Measurements from ENCODE around the gene STAC2.

The STAC2 gene

DNA sequence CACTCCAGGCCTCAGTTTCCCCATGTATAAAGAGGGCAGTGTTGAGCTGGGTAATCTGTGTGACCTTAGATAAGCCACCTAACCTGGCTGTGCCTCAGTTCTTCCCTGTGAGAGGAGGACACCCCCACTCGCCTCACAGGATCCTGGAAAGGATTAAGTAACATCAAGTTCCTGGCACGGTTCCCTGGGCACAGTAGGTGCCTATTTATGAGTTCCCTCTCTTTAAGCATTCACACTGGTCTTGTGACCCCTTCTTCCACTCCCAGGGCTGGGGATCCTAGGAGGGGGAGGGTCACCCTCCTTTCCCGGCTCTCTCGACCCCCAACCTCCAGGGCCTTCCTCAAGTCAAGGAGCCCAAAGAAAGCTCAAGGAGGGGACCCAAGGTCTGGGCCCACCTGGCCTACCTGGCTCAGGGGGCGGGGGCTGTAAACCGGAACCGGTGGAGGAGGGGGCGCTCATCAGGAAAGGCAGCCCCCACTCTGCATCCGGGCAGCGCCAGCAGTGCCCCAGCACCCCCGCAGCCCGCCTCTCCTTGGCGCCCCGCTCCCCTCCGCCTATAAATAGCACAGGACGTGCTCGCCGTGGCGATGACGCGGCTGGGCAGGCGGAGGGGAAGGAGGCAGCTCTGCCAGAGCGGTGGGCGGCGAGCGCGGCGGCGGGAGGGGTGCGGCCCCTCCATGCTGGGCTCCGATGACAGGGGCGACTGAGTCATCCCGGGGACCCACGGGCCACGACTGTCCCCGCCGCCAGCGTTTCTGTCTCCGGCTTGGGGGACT is 16.2 kb downstream of the STAC2 start:
- DNase-seq = peak; percentile 71

DNA sequence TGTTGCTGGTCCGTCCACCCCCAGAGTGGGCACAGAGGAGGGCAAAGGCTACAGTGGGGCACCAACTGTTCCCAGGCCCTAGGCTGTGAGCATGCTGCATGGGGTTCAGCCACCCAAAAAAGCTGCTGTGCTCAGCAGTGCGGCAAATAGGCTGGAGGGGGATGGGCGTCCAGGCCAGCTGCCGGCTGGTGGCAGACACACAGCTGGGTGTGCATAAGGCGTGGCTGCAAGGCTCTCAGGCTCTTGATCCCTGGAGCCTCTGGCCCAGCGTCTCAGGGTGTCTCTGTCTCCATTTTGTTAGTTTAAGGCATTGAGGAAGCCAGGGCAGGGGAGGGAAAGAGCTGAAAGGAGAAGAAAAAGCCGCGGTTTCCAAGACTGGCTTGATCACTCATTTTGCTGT is 16.9 kb downstream of the STAC2 start:
- DNase-seq = no peak

DNA sequence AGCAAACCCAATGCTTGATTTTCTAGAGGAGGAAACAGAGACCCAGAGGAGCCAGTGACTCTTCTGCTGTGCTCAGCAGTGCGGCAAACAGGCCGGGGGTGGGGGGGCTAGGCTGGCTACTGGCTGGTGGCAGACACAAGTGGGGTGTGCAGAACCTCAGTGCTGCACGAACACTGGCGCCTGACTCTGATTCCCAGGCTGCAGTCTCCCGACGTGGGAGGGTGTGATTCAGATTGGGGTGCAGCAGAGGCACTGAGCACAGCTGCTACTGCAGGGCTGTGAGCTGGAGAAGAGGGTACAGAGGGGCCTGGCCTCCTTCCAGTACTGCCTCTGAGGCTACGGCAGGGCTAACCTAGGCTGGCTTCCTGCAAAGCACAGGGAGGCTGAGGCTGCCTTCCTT is 17.6 kb downstream of the STAC2 start:
- no peak for DNase-seq

DNA sequence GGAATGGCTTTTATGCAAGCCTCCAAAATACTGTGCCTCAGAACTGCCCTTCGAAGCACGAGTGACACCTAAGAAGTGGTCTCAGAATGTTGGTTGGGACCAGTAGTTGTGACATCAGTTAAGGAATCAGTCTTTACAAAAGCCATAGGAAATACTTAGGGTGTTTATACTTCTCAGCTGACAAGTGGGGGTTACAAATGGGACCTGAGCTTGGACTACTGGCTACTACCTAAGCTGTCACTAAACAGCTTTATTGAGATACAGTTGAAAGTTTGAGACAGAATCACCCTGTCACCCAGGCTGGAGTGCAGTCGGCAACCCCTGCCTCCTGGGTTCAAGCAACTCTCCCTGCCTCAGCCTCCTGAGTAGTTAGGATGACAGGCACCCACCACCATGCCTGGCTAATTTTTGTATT is 20.6 kb downstream of the STAC2 start:
- DNase-seq = no peak

DNA sequence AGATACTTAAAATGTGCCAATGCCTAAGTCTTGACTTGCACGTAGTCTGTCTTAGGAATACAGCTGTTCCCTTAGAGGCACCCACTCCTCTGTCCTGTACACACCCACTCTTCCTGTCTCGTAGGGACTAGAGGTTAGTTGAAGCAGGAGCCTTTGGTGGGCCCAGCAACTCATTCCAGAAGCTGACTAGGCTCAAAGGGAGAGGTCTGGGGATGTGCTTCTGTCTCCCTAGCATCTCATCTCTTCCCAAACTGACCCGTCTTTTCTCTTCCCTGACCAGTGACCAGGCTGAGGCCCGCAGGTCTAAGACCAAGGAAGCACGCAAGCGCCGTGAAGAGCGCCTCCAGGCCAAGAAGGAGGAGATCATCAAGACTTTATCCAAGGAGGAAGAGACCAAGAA is 21.5 kb downstream of the STAC2 start:
- DNase-seq = no peak

DNA sequence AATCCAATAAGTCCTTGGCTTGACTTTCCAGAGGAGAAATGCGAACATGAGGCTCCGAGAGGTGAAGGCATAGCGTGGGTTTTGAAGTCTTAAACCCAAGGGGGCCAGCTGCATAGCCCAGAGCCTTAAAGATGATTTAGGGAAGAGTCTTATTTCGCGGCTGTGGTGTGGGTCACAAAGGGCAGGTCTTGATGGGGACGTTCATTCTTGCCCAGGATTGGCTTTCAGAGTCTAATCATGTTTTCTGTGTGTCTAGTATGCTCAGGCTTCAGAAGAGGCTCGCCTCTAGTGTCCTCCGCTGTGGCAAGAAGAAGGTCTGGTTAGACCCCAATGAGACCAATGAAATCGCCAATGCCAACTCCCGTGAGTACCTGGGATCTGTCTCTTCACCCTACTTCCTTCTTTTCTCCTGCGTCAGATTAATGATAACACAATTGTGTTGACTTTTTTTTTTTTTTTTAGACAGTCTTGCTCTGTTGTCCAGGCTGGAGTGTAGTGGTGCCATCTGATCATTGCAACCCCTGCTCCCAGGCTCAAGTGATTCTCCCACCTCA is 24.7 kb downstream of the STAC2 start:
- DNase-seq = no peak

DNA sequence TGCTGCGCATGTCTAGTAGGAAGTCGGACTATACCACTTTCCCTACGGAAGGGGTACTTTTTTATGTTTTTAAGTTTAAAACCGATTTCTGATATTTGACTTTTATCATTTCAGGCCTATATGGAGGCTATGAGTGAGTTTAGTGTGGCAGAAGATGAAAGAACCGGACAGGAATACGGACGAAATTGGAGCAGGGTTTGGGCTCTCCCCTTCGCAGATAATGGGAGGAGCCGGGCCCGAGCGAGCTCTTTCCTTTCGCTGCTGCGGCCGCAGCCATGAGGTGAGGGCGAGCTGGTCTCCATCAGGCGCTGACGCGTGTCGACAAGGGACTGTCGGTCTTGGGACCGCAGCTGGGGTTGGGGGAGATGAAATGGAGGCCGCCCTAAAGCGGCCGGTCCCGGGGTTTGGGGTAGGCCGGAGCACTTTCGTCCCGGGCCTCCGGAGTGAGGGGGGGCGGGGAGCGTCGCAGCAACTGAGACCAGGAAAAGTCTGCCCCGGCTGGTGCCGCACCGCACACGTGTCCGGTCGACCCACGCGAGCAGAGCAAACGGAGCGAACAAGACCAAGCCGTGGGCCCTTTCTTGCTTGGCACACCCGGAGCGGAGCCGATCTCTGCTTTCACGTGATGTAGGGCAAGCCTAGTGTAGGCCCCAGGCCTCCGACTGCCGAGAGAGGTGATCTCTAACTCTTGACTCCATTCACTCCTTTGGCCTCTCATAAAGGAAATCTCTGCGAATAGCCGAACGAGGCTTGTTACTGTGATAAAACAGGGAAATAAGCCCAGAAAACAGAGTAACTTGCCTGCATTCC is 25.5 kb downstream of the STAC2 start, which contains the start of gene RPL19:
TSS of gene RPL19 (plus strand) at position 214 of the 810 bp plus-strand sequence. CDS start at position 276, 62 bp downstream.
- DNase-seq = no peak

DNA sequence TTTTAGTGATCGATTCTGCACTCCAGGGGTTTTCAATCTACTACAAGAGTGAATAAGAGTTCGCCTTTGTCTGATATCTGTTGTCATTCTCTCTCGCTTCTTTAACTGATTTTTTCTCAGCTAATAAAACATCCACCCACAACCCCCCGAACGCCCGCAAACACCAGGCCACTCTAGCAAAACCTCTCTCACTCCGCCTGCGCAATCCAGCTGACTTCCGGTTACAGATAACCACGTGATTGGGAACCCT is 26.0 kb downstream of the STAC2 start:
- peak; percentile 94 for DNase-seq

DNA sequence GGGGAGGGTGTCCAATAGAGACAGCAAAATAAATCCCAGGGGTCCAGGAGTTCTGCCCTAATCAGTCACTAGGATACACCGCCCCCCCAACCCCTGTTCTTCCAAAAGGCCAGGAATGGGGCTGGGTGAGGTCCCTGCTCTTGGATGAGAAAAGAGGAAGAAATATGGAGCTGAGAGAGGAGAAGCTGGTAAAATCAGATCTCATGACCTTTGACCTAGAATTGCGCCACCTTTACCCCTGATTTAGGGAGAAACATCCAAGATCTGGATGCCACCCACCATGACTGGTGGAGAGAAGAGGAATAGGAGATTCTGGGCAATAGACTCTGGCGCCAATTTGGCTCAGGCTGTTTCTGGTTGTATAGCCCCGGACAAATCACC is 27.6 kb downstream of the STAC2 start:
- DNase-seq = no peak

DNA sequence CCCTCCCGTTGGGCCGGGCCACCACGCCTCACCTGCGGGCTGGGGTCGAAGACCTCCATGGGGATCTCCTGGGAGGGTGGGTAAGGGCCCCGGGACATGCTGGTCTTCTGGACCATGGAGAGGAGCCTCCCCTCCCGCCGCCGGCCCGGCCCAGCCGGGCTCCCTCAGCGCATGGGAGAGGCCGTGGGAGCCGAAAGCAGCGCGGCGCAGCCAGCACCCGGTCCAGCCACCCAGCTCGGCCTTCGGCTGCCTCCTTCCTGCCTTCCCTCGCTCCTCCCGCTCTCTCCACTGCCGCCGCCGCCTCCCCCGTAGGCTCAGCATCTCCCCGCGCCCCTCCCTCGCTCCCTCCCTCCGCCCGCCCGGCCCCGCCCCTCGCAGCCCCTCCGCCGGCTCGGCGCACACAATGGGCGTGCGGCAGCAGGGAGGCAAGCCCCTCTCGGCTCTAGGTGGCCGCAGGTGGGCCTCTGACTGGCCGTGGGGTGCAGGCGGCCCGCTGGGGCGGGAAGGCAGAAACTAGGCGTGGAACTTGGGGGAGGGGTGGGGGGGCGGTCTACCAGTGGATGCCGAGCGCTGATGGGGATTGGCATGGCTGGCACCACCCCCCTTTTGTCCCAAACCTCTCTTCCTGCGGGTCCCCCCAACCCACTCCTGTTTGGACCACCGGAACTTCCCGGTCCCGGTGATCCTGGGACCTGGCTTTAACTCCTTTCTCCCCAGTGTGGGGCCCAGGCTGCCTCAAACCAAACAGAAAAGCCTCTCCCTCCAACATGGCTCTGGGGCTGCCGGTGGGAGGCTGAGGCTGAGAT is 28.2 kb downstream of the STAC2 start, which contains the start of gene CACNB1:
TSS of gene CACNB1 (minus strand) at position 290 of the 806 bp plus-strand sequence. CDS start at position 116, 174 bp downstream.
- peak; percentile 87 for DNase-seq

DNA sequence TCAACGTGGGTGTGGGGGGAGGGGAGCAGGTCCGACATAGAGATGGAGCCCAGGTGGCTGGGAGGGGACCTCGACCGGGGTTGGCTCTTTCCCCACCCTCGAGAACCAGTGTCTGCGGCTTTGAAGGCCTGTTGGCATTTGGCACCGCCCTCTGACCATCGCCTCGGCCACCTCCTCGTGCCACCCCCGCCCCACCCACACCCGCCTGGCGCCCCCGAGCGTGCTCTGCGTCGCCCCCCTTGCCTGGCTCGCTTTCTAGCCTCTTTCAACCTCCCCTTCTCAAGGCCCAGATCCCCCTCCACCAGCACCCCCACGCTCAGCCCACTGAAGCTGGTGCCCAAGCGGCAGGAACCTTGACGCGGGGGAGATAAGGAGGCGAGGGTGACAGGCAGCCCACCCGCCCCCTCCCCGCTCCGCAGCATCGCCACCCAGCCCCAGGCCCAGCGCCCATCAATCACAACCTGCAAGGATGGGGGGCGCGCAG is 28.9 kb downstream of the STAC2 start:
- DNase-seq = peak; percentile 60

DNA sequence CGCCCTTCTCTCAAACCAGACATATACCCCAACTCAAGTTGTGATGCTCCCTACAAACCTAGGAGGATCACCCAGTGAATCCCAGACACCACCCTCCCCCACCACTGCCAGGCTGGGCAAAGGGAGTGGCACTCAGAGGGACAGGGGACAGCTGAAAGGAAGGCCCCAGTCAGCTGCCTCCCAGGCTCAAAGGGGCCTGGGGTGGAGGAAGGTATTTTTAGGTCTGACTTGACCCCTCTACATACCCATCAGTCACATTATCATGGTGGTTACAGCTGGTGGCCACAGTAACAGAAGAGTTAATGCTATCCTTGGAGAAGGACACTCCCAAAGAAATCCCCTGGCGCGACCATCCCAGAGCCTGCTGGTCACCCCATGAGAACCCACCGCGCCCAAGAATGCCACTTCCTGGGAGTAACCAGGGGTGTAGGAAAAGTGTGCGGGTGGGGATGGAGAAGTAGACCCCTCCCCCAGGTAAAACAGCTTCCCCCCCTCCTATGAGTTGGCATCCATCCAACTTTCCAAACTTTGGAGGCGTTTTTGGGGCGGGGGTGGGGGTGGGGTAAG is 29.4 kb downstream of the STAC2 start:
- DNase-seq = peak; percentile 36

DNA sequence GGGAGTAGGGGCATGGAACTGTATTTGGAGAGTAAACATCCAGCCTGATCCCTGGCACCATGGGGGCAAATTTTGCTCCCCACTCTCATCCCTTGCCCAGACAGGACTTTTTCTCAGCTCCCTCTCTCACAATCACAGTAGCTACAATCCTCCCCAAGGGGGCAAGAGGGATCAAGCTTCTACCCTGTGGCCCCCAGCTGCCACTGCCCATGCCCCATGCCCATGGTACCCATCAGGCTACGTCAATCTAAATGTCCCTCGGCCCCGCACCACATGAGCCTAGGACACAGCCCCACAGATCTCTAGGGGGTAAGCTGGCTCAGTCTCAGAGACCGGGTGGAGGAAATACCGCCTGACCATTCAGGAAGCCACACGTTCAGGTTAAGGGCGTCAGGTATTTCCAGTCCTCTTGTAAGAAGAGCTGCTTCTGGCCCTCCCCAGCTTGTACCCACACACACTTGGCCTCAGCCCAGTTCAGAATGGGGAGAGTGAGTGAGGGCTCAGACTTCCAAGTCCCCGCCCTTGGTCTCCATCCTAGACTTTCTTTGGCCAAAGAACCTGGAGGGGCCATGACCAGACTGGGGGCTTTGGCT is 30.1 kb downstream of the STAC2 start:
- no peak for DNase-seq

DNA sequence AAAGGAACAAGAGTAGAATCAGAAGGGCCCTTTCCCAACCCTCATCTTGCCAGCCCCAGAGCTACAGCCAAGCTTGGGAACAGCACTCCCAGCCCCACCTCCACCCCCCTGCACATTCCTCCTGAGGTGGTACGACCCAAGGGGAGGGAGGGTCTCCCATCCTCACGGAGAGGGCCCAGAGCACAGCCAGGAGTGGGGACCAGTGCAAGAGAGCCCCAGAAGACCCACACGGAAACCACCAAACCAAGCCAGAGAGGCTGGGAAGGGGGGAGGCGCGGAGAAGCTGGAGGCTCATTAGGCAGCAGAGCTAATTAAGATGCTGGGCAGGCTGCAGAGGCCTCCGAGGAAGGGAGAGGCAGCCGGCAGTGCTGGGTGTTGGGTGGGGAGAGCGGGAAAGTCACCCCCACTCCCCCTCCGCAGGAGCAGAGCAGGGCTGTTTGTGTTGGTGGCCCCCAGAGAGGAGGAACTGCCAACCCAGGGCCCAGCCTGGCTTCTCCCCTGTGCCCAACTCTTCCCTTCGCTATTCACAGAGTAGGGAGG is 30.7 kb downstream of the STAC2 start:
- DNase-seq = no peak

DNA sequence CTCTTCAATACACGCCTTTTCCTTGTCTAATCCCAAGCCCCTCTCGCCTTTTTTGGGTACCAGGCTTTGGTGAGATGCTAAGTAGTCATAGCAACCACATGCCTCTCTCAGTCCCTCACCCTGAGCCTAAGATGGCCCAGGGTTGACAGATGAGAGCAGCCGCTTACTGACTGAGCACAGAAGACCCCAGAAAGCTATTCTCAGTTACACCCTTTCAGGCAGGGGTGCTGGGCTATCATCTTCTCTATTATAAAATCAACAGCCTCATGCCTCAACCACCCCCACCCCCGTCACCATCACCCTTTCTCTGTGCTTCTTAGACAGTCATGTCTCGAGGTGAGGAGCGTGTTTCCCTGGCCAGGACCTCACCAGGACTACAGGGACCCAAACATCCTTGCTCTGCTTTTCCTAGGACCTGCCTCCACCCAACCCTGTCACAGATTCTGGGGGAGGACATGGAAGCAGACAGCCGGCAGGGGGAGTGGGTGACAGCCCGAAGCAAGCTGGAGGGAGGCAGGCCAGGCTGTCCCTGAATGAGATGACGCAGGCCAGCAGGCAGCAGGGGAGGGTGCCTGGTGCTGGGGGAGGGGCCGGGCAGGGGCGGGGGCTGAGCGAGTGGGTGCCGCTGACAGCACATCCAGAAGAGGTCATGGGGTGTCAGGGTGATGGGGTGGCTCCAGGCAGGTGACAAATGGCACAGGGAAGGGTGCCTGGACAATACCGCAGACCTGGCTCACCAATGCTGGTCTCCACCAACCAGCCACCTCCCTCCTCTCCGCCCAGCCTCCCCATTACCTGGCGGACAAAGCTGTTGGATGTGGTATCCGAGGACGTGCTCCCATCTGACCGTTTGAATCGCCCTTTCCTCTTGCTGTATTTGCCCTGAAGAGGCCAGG is 31.4 kb downstream of the STAC2 start:
- peak; percentile 69 for DNase-seq

DNA sequence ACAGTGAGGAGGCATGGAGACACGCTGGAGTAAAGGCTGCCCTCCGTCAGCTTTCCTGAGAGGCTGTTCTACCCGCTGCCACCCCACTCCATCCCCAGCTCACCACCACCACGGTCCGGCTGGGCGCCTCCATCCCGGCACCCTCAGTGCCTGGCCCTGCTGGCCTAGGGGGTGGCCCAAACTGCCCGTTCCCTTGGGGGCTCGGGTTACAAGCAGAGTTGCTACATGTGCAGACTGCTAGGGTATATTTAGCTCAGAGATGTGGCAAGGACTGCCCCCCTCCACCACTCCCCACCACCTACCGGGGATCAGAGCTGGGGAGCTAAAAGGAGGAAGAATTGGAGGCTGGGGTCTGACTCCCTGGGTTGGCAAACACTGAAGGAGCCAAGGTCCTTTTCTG is 32.4 kb downstream of the STAC2 start:
- no peak for DNase-seq

DNA sequence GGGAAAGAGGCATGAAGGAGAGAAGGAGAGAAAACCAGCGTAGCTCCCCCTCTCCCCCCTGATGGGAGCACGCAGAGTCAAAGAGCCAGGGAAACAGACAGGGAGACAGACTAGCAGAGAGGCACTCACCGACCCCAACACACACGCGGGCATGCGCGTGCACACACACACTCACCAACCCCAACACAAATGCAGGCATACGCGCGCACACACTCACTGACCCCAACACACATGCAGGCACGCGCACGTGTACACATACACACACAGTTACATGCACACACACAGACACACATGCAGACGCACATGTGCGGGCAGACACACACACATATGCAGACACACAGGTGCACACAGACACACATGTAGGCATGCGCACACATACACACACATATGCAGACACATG is 32.8 kb downstream of the STAC2 start:
- DNase-seq = no peak

DNA sequence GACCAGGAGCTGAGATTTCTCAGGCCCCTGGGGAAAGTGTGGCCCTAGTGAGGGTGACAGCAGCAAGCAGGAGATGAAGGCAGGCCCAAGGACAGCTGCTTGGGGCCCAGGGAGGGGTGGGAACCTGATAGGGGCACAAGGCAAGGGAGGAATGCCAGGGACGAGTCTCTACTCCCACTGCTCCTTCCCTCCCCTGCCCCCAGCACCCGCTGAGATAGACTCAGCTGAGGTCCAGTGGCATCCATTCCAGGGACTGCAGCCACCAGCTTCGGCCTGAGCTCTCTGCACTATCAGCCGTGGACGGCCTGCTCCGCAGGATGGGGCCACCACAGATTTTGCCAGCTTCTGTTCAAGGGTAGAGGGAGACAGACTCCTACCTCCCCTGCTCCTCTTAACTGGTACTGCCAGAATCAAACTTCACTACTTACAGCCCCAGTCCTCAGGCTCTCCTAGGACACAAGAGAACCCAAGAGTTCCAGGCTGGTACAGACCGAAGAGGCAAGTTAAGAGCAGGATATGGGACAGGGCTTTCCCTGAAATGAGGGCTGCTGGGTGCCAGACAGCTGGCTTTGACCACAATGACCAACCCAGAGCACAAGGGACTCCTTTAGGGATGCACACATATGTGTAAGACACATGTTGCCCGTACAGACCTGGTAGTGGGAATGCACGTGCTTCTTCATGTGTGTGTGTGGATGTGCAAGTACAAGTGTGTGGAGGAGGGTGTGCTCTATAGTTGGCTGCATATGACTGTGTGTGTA is 33.8 kb downstream of the STAC2 start:
- no peak for DNase-seq

DNA sequence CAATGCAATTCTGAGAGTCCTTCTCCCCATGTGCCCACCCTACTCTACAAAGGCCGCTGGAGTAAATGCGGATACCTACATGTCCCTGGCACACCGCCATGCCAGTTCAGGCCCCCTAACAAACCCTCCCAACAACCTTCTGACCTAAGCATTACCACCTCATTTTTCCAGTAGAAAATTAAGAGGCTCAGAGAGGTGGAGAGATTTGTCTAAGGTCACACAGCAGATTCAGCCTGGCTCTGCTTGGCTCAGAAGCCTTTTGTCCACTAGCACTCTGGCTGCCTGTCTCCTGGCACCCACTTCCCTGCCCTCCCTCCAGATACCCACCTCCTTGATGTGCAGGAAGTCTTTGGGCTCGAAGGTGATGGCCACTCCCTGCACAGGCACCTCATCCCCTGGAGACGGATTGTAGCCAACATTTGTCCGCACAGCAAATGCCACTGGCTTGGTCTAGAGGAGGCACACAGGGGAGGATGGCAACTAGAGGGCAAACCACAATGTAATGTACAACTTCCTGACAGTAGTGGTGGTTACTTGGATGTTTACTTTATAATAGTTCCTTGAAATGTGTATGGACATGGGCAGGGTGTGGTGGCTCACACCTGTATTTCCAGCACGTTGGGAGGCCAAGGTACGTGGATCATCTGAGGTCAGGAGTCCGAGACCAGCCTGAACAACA is 38.5 kb downstream of the STAC2 start:
- DNase-seq = no peak

Measured in EL (cell line).